GM18909 (cell line): Measurements from ENCODE around the gene DAP3.
"Not testable (repeated sequence)": the region's sequence is repeated elsewhere in the genome, so short reads cannot be mapped to it uniquely, and the experiment has no call there.

Source experiments
- ATAC-seq: cut with Tn5 transposase; IDR thresholded peaks from one replicate; pipeline ENCODE4 v1.9.1; 2021; ENCODE audit warnings: mild to moderate bottlenecking; ENCODE audit not compliant: unreplicated experiment, poor library complexity

DAP3 gene

GRCh38 chr1:155763989-155764388, 75.1 kb downstream of the DAP3 start:
- ATAC-seq, result not testable (repeated sequence)

DNA sequence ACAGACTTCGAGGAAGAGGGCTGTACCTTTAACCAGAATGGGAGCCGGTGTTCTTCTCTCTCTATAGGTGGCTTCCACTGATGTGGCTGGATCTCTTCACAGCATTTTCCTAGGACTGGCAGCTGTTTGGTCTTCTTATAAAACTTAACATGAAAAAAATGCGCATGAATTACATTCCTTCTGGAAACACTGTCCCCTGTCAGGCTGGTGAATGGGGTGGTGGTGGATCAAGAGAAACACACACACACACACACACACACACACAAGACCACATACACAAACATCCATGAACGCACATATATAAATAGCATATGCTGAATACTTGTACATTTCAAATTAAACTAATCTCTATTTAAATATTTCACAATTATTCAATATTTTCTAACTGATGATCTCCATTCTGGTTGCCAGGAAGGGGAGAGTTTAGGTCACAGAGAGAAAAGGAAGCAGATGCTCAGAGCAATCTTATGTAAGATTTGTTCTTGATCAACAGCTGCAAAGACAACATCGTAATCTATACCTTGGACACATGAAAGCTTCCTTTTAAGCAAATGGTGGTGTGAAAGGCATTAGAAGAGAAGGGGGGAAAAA, 78.6 kb downstream of the DAP3 start:
- ATAC-seq, result not testable (repeated sequence)

DNA sequence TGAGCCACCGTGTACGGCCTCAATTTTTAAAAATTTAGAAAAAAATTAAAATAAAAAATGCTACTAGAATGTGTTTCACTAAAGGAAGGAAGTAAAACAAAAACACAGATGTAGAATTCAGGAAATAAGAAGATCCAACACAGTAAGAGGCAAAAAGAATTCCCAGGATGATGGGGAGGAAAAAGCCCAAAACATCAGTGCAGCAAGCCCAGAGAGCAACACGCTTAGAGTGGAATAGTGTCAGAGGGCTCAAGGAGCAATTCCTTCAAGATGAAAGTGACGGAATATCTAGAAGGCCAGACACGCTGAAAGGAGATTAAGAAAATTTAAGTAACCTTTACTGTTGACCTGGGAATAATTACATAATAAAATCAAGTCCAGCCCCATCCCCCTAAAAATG, 80.4 kb downstream of the DAP3 start:
- ATAC-seq, result no peak

DNA sequence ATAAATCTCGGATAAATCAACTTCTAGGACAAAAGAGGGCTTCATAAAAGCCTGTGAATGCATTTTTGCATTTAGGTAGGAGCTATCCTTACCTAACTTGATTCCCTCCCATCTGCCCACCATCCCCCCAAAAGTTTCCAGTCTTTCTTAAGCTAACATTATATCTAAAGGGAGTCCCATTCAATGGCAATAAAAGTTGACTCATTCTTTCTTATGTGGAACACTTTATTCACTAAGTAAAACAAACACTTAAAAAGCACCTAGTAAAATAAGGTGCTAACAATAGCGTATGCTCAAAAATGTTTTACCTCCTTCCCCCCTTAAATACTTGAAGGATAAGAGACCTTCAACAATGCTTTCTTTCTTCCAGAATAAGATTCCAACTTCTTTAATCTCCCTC, 84.3 kb downstream of the DAP3 start:
- ATAC-seq, result no peak

DNA sequence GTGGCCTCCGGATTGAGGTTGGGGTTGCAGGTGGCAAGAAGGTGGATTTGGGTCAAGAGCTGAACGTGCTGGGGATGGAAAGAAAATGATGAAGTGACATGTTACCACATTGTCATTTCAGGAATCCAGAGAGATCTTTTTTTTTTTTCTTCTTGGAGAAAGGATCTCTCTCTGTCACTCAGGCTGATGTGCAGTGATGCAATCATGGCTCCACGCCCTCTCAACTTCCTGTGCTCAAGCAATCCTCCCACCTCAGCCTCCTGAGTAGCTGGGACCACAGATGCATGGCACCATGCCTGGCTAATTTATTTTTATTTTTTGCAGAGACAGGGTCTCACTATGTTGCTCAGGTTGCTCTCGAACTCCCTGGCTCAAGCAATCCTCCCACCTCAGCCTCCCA, 87.5 kb downstream of the DAP3 start:
- ATAC-seq, result no peak

- no peak for ATAC-seq
These were observed 88.7 kb downstream of the DAP3 start for GRCh38 chr1:155777582-155777981.
